LNCaP clone FGC (cell line): Measurements from ENCODE around the gene PPP1CA.

Experiments used
- DNase-seq: peaks from one replicate; pipeline ENCODE4 v3.0.0-alpha.2; 2011; ENCODE audit warnings: low read depth
- H3K4me3 ChIP-seq: 2 replicates; pipeline ENCODE4 v1.5.1; 2011; ENCODE audit warnings: mild to moderate bottlenecking, low read depth, low read length, control low read depth
- TF ChIP-seq, protein P1 (sequence below): IDR thresholded peaks from 2 replicates; pipeline ENCODE4 v1.5.1; 2012; ENCODE audit warnings: mild to moderate bottlenecking; ENCODE audit not compliant: control insufficient read depth, insufficient read depth; ENCODE audit errors: extremely low read depth

The PPP1CA gene

DNA sequence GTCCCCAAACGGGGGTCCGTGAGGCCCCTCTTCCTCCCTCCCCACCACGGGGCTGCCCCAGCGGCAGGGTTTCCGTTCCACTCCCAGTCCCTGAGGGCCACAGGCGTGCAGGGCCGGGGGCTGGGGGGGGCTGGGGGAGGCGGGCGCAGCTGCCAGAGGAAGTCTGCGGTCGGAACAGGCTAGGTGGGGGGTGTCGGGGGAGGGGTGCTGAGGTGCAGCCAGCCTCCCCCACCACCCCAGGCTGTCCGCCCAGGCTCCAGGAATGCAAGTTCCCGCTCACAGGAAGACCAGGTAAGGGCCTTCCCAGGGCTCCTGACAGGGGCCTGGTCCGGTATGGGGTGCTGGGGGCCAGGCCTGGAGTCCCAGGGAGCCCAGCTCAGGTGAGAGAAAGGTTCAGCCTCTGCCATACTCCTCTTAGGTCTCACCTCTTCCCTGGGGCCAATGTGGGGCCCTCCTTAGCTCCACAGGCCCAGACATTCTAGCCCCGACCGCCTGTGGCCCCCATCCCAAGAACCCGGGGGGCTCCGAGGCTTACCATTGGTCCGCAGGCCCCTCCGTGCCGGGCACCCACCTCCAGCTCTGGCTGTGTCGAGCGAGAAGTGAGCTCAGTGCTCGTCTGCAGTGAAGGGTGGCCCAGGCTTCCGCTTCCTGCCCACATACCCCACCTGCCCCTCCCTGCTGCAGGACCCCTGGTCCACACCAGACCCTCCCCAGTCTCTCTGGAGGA, 35.6 kb upstream of the PPP1CA start, which contains the start of gene PTPRCAP:
Gene PTPRCAP, minus strand, starts transcription at position 601 of the 727 bp plus-strand sequence. Its CDS starts 63 bp downstream, at position 538.
- H3K4me3 ChIP-seq = no peak within 1 kb of the TSS
- TF ChIP-seq, protein P1, sequence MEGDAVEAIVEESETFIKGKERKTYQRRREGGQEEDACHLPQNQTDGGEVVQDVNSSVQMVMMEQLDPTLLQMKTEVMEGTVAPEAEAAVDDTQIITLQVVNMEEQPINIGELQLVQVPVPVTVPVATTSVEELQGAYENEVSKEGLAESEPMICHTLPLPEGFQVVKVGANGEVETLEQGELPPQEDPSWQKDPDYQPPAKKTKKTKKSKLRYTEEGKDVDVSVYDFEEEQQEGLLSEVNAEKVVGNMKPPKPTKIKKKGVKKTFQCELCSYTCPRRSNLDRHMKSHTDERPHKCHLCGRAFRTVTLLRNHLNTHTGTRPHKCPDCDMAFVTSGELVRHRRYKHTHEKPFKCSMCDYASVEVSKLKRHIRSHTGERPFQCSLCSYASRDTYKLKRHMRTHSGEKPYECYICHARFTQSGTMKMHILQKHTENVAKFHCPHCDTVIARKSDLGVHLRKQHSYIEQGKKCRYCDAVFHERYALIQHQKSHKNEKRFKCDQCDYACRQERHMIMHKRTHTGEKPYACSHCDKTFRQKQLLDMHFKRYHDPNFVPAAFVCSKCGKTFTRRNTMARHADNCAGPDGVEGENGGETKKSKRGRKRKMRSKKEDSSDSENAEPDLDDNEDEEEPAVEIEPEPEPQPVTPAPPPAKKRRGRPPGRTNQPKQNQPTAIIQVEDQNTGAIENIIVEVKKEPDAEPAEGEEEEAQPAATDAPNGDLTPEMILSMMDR = no peak
- no peak for DNase-seq

DNA sequence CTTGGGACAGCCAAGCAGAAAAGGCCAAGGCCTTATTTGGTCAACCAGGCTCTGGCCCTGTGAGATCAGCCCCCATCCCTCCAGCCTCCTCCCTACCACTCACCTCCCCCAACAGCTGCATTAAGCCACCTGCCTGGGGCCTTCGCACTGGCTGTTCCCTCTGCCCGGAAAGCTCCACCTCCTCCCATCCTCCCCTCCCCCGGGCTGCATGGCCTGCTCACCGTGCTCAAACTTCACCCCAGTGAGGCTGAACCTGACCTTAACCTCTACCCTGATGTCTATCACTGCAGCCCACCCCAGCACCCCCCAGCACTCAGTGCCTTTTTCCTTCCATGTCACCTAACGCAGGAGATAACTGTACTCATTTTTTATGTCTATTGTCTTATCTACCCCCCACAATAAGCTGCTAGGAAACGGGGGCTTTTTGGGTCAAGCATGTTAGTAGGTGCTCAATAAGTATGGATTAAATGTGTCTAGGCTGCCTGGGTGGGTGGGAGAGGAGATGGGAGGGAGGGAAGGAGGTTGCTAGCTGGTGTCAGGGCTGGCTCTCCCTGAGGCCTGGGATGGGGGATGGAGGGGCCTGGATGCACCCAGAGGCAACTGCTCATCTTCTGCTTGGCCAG, 34.9 kb upstream of the PPP1CA start:
- TF ChIP-seq, protein P1 = no peak
- no peak overlapping the region for H3K4me3 ChIP-seq
- DNase-seq = no peak

DNA sequence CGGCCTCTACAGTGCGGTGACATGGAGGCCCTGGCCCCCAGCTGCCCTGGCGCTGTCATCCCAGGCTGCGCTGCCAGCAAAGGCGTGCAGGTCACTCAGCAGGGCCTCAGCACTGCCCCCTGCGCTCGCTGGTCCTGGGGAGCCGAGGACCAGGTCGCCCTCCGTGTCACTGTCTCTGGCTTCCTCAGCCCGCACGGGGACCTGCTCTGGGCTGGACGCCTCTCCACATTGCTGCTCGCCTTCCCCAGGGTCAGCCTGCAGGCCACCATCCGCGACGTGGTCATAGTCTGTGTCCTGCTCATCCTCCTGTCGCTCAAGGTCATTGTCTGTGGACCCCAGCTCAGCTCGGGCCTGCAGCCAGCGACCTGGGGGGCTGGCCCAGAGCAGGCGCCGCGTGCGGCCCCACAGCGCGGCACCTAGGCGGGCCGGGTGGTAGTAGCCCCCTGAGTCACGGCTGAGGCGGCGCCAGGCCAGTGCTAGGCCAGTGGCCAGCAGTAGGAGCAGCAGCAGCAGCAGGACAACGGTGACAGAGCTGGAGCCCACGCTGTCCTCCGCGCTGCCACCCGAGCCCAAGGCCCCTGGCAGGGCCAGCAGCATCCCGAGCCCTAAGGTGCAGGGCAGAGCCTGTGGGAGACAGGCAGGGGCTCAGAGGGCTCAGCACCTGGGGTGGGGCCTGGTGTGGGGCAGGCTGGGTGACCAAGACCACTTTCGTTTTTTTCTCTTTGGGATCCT, 34.2 kb upstream of the PPP1CA start:
- TF ChIP-seq, protein P1 = no peak
- no peak for DNase-seq
- no peak overlapping the region for H3K4me3 ChIP-seq

DNA sequence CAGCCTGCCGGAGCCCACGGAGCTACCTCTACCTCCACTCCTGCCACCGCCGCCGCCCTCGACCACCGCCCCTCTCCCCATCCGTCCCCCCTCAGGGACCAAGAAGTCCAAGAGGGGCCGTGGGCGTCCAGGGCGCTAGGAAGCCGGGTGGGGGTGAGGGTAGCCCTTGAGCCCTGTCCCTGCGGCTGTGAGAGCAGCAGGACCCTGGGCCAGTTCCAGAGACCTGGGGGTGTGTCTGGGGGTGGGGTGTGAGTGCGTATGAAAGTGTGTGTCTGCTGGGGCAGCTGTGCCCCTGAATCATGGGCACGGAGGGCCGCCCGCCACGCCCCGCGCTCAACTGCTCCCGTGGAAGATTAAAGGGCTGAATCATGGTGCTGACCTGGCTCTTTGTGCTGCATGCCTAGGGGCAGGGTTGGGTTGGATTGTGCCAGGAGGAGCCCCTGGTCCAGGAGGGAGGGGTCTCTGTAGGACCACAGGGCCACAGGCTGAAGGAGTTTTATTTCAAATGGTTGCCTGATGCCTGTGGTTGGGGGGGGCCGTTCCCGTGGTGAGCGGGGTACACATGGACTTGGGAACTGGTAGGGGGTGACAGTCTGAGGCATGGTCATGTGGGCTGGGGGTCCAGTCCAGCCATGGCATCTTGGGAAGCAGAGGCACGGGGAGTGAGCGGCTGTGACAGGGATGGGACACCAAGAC, 33.5 kb upstream of the PPP1CA start:
- TF ChIP-seq, protein P1 = no peak
- no peak for DNase-seq
- H3K4me3 ChIP-seq = no peak overlapping the region

DNA sequence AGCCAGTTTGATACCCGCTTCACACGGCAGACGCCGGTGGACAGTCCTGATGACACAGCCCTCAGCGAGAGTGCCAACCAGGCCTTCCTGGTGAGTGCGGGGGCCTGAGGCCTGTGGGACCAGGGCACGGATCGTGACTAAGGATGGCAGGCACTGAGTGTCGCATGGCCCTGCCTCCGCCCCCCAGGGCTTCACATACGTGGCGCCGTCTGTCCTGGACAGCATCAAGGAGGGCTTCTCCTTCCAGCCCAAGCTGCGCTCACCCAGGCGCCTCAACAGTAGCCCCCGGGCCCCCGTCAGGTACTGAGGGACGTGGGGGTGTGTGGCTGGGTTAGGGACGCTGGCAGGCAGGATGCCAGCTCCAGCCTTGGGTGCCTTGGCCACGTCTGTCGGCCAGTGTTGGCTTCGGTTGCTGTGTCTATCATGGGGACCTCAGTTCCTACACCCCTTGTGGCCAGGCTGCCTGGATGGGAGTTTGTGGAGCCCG, 32.8 kb upstream of the PPP1CA start:
- no peak overlapping the region for H3K4me3 ChIP-seq
- TF ChIP-seq, protein P1 = no peak
- DNase-seq = no peak

DNA sequence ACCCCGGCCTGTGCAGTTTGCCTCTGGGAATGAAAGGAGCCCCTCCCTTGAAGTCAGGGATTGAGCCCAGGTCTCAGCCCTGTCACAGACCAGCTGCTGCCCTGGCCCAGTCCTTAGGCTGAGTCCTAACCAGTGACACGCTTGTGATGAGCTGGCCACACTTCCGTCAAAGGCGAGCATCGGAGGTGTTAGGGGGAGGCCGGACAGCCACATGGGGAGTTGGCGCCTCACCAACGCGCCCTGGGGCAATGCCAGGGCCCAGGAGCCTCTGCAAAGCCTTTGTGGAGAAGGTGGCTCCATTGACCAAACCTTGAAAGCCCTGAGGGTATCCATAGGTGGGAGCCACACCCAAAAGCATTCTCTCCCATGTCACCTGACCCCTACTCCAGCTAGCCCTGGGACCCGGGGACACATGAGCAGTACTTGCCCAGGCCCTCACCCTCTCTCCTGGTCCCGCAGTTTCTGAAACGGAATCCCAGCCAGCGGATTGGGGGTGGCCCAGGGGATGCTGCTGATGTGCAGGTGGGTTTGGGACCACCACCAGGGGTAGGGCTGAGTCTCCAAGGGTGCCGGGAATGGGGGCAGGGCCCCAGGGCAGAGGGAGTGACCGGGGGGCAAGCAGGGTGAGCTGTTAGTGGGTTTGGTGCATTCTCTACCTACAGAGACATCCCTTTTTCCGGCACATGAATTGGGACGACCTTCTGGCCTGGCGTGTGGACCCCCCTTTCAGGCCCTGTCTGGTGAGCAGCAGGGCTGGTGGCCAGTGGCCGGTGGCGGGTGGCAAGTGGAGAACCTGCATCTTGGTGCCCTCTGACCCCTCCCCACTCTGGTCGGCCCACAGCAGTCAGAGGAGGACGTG, 32.1 kb upstream of the PPP1CA start:
- H3K4me3 ChIP-seq = no peak overlapping the region
- DNase-seq = no peak
- TF ChIP-seq, protein P1 = no peak
